ENCODE measurements around the gene REV3L.
"Not testable (repeated sequence)": the region's sequence is repeated elsewhere in the genome, so short reads cannot be mapped to it uniquely, and the experiment has no call there.

REV3L gene

DNA sequence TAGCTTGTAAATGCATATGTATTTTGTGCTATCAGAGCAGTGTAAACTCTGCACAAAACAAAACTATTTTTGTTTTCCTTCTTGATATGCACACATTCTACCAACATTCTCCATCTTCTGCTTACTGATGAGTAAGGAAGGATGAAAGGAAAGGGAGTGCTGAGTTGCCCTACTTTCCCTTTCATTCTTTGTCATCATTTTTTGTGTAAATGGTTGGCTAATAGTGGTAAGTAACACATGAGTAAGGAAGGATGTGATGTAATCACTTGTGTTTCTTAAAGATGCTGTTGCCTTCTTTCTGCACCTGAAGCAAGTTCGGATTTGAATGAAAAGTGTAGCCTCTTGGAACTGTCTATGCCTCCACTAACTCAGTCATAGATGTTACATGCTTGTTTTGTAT is 4.6 kb upstream of the REV3L start:
- DNase-seq = no peak

DNA sequence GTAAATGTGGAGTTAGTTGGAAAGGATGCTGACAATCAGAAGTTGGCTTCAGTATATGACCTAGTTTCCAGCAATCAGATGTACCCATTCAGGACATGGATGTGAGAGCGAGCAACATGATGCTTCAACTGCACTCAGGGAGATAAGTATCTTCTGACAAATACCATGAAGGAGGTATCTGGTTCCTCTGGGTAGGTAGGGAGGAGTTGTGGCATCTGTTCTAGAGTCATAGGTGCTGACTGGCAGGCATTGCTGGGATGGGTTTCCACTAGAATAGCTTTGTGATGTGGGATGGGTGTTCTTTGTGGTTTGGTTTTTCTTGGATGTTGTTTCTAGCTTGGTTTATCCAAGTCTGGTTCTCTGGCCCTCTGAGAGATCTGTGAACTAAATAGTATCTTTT is 3.9 kb upstream of the REV3L start:
- no peak for DNase-seq

DNA sequence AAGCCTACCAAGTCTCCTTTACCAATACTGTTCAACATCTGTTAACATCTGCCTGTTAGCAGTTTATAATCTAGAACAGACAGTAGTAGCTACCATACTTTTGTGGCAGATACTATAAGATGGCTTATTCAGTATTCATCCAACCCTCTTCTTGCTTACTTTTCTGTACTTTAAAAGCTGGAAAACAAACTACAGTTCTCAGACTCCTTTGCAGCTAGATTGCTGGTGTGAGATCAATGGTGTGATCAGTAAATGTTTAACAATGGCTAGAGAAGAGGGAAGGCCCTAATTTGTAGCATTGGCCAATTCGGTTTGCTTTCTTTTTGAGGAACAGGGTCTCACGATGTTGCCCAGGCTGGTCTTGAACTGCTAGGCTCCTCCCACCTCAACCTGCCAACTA is 3.5 kb upstream of the REV3L start:
- DNase-seq = no peak

DNA sequence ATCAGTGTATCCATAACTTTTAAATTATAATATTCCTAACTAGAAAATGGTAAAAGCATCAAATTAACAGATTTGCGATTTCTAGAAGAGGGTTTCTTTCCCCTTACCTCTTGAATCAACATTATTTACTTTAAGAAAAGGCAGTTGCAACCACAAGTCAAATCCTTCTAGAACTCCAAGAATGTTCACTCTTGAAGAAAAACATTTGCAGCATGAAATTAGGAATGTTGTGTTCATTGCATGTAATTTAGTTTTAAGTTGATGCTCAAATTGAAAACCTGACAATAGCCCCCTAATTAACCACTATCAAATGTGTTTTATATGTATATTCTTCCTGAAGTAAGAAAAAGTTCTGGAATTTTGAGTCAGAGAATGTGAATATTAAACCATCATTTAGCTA is 2.3 kb upstream of the REV3L start:
- DNase-seq = no peak

DNA sequence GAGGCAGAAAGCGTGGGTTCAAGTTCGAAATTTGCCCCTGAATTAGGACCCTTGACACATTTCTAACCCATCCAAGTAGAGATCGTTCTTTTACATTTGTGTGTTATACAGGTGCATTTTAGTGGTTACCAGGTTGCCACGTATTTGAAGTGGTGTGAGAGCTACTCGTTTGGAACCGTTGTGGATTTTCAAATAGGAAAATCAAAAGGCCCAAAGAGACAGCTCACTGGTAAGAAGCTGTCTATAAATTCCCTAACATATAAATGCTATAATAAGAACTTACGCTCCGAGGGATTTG is 1.6 kb upstream of the REV3L start:
- no peak for DNase-seq

DNA sequence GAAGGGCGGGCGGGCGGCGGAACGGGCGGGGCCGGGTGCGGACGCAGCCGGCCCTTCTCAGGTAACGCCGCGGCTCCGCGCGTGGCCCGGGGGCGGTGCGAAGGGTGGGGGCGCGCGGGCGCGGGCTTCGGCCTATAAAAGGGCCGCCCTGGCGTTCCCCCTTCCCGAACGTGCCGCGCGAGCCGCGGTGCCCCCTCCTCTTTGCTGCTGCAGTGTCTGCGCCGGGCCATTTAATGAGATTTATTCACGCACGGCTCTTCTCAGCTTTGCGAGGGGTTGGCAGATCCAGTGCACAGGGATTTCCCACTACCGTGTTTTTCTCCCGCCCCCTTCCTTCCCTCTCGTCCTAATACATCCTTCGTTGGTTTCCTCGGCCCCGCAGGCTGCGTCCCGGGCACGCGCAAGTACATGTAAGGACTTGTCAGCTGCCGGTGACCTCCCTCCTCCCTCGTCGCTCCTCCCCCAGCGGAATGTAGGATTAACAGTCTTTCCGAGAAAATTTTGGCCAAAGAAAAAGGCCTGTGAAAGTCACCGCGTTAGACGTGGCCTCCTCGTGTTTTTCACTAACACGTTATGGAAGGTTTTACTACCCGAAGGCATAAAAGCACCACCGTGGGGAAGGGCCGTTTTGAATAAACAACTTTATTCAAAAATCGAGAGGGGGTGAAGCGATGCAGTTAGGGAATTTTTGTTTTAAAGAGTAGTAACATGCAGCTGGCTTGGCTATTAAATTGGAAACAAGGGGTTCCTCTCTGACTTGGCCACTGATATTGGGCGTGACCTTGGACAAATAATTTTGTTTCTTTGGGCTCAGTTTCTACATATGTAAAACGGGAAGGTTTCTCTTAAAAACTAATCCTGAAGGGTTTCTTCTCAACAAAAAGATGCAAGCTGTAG is 966 bp upstream of the REV3L start:
- DNase-seq = no peak

DNA sequence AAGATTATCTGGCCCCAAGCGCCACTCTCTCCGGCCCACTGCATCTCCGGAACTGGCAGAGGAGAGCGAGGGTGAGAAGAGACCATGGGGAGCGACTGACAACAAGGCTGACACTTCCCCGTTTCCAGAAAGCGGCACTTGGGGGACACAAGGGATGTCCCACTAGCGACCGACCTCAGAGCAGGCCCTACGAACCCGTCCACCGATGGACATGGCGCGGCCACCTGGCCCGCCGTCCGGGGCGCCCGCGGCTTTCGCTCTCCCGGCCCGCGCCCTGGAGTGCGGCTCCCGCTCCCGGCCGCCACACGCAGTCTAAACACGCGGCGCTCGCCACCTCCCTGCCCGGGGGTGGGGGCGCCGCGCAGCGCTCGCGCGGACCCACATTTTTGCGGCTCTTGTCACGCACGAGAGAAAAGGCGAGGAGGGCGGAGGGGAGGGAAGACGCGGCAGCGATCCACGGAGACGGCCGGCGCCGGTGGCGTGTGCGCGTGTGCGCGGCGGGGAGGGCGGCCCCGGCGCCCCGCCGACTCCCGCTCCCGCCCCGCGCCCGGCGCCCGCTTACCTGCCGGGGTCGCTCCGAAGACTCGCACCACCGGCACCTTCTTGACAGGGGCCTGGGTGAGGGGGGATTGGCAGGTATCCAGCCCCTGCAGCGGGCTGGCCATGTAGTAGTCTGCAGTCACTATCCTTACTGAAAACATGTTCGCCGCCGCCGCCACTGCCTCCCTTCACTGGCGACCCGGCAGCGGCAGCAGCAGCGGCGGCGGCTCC is 645 bp downstream of the REV3L start:
- peak; percentile 44 for DNase-seq

DNA sequence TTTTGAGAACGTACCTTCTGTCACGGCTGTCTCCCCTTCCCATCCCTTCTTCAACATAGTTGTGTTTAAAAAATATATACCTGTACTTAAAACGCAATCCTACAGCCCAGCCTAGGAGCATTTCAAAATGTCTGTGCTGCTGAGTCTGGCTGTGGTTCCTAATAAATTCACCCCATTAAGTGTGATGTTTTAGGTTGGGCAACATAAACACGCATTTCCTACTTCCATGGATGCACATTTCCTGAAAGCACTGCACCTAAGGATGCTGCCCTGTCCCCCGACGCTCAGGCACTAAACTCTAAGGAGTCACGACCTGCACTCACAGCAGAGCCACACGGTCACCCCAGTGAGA is 1.2 kb downstream of the REV3L start:
- no peak for DNase-seq

DNA sequence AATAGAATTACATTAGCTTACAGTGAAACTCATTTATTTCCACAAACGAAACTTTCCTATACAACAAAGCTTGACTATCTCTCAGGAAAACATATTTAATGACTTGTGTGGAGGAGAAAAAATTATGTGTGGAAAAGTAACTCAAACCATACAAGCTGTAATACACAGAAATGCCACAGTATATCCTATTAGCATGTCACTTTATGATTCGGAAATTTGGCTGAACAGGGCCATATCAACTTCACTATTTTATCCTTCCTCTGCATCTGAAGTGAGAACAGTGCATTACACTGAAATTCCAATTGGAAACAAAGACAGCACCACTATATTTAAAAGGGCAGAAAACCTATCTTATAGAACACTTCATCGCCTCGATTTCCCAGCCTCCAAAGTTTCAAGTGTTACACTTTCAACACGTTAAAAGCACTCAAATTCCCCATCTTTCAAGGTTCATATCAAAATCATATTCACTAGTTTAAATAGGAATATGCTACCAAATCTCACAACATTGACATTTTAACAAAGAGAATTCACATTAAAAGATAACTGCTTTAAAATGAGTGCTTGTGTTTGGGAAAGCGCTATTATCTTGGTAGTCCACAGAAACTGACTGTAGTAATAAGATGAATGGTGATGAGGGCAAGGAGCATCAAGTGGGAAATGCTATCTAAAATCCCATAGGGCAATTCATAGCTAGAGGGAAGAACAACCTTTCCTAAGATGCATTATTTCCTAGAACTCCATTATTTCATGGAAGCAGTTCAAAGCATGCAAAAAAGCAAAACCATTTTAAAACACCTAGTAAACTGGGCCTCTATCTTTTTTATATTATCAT is 1.8 kb downstream of the REV3L start:
- DNase-seq = no peak

DNA sequence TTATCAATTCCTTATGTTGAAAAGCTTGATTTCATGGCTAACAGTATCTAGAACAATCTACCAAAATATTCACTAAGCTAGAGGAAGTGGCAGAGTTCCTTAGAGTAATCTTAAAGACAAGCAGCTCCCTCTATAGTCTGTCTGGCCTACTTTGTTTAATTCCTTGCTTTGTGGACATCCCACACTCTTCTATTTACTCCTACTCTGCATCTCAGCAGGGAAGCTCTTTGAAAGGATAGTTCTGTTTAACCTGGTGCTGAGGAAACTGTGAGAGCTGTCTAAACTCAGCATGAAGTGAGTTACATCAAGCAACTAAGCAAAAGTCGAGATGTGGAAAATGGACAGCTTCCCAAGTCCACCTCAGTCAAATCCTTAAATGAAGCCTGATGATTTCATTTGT is 4.3 kb downstream of the REV3L start:
- DNase-seq = no peak

DNA sequence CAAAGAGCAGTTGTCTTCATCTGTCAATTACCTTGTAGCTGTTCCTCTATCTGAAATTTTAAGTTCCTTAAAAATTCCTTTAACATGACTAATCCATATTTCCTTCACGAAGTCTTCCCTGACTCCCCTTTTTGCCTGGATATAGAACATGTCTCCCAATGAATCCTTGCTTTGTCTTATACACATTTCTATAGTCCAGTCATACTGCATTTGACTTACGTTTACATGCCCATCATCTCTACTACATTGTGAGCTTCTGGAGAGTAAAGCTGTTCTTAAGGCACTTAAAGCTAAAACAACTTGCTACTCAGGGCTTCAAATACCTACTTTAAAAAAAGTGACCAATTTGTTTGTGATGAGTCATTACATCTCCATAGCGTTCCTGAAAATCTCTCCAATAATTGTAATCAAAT is 4.9 kb downstream of the REV3L start:
- DNase-seq = no peak

DNA sequence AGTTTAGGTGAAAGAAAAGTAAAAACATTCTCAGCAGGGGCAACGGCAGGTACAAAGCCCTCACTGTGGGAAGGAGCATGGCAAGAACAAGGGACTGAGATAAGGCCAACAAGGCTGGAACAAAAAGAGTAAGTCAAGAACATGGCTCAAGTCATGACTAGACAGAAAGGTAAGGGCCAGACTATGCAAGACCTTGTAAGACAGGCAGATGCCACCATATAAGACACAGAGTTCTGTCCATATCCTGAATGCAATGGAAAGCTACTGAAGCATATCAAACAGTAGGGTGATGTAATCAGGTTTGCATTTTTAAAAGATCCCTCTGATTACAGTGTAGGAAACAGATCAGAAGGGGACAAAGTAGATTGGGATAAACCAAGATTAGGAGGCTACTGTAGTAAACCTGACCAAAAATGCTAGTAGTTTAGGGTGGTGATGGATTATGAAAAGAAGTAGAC is 5.5 kb downstream of the REV3L start:
- DNase-seq = no peak

DNA sequence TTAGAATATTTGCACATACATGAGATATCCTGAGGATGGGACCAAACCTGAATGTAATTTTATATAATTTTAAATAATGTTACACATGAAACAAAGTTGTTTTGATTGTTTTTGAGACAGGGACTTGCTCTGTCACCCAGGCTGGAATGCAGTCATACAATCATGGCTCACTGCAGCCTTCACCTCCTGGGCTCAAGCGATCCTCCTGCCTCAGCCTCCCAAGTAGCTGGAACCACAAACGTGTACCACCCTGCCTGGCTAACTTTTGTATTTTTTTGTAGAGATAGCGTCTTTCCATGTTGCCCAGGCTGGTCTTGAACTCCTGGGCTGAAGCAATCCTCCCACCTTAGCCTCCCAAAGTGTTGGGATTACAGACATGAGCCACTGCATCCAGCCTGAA is 7.0 kb downstream of the REV3L start:
- not testable (repeated sequence) for DNase-seq

DNA sequence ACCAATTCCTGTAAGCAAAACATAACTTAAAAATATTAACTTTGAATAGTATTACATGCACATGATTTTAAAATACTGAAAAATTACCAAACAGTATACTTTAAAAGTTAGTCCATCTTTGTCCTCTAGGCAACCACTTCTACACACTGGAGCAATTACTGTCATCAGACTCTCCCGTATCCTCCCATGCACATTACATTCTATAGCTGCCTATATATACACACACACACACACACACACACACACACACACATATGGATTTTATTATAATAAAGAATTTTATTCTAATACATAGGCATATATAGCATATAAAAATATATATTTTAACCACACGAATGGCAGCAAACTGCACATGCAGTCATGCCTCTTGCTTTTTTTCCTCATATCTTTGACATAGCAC is 8.2 kb downstream of the REV3L start:
- no peak for DNase-seq

DNA sequence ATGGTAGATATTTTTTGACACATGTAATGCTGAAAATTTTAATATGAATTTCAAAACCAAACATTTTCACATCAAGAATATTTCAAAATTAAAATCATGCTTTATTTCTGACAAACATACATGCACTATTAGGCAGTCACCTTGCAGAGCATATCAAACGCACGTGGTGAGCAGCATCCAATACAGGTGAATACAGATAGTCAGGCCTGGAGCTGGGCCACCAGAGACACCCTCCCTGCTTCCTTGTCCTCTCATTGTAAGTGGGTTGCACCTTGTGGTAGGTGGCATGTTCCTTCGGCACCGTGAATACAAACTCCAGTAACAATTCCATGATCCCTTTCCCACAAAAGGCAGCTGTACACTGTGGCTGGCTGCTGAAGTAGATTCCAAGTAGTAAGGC is 8.9 kb downstream of the REV3L start:
- no peak for DNase-seq

DNA sequence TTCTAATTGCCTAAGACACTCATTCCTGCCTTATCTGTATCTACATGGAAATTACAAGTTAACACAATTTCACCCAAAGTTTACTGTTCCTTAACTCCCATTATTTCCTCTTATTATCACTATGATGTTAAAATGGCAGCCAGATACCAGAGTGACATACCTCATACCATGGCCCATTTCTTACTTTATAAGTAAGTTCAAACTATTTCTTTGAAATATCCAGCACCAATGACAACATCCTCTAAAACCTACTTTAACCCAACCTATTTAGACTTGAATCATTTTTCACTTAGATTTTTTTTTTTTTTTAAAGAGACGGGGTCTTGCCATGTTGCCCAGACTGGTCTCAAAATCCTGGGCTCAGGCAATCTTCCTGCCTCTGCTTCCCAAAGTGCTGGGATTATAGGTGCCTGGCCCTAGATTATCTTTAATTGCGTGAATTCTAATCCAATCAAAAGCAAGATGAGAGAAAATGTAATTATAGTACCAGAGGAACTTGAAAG is 10.0 kb downstream of the REV3L start:
- no peak for DNase-seq

DNA sequence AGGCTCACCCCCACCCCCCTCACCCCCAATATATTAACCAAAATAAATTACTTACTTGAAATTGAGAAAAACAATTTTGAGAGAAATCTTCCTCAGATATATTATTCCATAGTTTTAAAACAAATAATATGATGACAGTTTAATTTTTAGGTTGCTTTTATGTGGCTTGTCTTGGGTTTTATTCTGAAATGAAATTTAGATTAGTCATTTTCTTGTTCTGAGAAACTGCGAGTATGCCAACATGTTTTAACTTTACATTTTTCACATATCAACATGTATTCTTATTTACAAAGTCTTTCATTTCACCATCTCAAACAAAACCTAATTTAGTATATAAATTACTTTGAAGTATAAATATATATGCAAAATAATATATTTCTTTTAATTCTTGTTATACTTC is 11.1 kb downstream of the REV3L start:
- DNase-seq = no peak

DNA sequence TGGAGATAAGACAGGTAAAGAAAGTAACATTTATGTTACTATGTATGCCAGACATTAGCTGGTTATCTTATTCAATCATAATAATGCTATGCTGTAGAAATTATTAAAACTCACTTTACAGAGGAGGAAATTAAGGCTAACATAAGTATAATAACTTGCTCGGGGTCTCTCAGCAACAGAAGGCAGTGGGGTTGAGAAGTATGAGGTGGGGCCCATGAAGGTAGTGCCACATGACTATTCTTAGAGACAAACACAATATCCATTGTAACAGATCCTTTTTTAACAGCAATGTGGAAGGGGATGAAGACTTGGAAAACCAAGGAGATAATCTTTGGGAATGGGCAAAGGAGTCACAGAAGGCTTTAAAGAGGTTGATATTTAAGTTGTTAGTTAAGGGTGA is 11.5 kb downstream of the REV3L start:
- DNase-seq = no peak

DNA sequence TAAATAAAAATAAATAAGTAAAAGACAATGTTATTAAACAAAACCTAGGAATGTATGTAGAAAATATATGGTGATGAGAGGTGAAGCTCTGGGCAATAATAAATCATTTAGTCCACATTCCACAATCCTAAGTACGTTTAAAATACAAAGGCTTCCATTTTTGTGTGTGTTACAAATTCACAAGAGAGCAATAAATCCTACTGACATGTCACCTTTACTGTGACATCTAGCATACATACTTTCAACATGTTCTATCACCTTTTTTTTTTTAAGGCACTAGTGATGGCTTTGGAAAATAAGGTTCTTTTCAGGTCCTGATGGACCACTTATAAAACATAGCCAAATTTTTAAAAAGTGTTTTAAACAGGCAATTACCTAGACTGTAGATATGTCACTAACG is 12.0 kb downstream of the REV3L start:
- no peak for DNase-seq

DNA sequence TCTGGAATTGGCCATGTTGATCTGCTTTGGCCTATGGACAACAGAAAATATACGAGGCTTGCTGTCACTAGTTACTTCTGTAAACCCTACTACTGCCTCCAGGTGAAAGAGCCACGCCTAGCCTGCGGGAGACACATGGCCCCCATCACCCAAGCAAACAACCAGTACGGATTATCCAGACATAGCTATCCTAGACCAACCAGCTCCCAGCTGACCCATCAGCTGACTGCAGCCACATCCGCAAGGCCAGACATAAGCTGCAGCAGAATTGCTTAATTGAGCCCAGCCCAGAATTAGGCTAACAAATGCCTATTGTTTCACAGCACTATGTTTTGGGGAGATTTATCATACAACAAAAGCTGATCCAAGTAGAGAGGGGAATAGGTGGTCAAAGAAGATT is 13.5 kb downstream of the REV3L start:
- no peak for DNase-seq

DNA sequence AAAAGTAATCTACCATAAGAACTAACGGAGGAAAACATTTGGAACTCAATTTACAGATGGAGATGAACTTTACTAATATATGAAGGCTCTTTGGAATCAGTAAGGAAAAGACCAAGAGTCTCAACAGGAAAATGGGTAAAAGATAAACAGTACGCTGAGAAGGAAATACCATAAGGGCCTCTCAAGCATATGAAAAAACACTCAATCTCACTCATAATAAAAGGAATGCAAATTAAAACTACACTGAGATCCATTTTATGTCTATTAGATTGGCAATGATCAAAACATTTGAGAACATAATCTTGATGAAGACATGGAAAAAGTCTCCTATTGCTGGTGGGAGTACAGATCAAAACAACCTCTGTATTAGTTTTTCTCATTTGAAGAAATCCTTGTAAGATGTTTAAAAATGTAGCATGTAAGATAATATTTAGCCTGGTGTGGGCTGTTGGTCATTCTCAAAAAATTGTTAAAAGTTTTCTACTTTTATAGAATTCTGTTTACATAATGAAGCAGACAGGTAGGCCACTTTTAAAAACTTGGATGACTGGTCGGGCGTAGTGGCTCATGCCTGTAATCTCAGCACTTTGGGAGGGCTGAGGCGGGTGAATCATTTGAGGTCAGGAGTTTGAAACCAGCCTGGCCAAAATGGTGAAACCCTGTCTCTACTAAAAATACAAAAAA is 14.5 kb downstream of the REV3L start:
- no peak for DNase-seq

DNA sequence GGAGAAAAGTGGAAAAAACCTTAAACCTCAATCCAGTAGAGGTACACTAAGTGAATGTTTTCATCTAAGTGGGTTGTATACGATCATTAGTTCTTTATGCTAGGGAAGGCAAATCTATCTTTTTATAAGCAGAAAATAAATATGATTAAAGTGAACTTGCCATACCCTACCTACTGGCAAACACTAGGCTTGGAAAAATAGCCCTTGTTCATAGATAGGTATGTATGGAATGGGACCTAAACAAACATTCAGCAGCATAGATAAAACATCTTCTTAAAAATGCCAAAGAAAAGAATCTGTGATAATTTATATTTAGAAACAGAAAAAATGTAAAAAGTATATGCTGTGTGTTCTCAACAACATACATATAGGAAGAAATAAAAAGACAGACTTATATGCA is 18.8 kb downstream of the REV3L start:
- DNase-seq = no peak
